OCI-LY7 (cell line): ENCODE results near the gene SYNGR2. TPM values are rescaled to one million over a fixed set of nuclear protein-coding genes. Genes with fewer than 3 reads are reported as not detected.

Source experiments
- BruUV-seq: library from RNA; stranded (reverse); fragments of 400-500 nt; replicated peaks from 2 replicates; lab custom pipeline; 2021; lab: Mats Ljungman, UMichigan
- CTCF ChIA-PET: fragments of 300-600 bp; sonication (Branson Sonifier 250); formaldehyde crosslinking; loops from one replicate; lab custom pipeline; 2022; ENCODE audit warnings: antibody characterized with exemption; ENCODE audit not compliant: unreplicated experiment; lab: Charles Lee
- POLR2A ChIA-PET: fragments of 300-600 bp; sonication (Branson Sonifier 250); formaldehyde crosslinking; loops from one replicate; lab custom pipeline; 2022; ENCODE audit warnings: antibody characterized with exemption; lab: Charles Lee
- DNase-seq: peaks from one replicate; pipeline ENCODE4 v3.0.0-alpha.2; 2015; ENCODE audit warnings: low spot score
- H2AFZ ChIP-seq: fragments of 200-600 bp; sonication (generic), shearing (Covaris generic); 2 replicates; pipeline ENCODE4 v1.6.1; 2014; ENCODE audit warnings: mild to moderate bottlenecking, antibody characterized with exemption, low read length, moderate library complexity
- H3K27ac ChIP-seq: fragments of 200-600 bp; sonication (generic); 2 replicates; pipeline ENCODE4 v1.5.1; 2014; ENCODE audit warnings: mixed run types, low read depth, mild to moderate bottlenecking, moderate library complexity, low read length, inconsistent platforms; ENCODE audit not compliant: poor library complexity, severe bottlenecking
- H3K36me3 ChIP-seq: fragments of 200-600 bp; sonication (generic); 2 replicates; pipeline ENCODE4 v1.6.1; 2014; ENCODE audit warnings: mild to moderate bottlenecking, antibody characterized with exemption, low read length, moderate library complexity, mixed read lengths; ENCODE audit not compliant: insufficient read depth
- H3K4me1 ChIP-seq: fragments of 200-600 bp; sonication (generic); 2 replicates; pipeline ENCODE4 v1.5.1; 2014; ENCODE audit warnings: mild to moderate bottlenecking, low read length; ENCODE audit not compliant: insufficient read depth, poor library complexity, severe bottlenecking
- H3K4me2 ChIP-seq: fragments of 200-600 bp; sonication (generic); 2 replicates; pipeline ENCODE4 v1.6.1; 2014; ENCODE audit warnings: mild to moderate bottlenecking, low read length
- H3K4me3 ChIP-seq: fragments of 200-600 bp; sonication (generic); 2 replicates; pipeline ENCODE4 v1.5.1; 2014; ENCODE audit warnings: mild to moderate bottlenecking, low read depth, low read length; ENCODE audit not compliant: poor library complexity, severe bottlenecking
- H3K79me2 ChIP-seq: fragments of 200-600 bp; sonication (generic); 2 replicates; pipeline ENCODE4 v1.6.1; 2016; ENCODE audit warnings: low read depth, mild to moderate bottlenecking, low read length, moderate library complexity, mixed read lengths; ENCODE audit not compliant: insufficient read depth
- H3K9me2 ChIP-seq: fragments of 200-600 bp; sonication (generic); 2 replicates; pipeline ENCODE4 v1.6.1; 2016; ENCODE audit warnings: mild to moderate bottlenecking, low read length, mixed read lengths; ENCODE audit not compliant: insufficient read depth
- H3K9me3 ChIP-seq: fragments of 200-600 bp; sonication (generic); 2 replicates; pipeline ENCODE4 v1.6.1; 2014; ENCODE audit warnings: mild to moderate bottlenecking, mixed run types, low read length, mixed read lengths
- H4K20me1 ChIP-seq: fragments of 200-600 bp; sonication (generic); 2 replicates; pipeline ENCODE4 v1.6.1; 2014; ENCODE audit warnings: mild to moderate bottlenecking, antibody characterized with exemption, low read length, moderate library complexity, mixed read lengths; ENCODE audit not compliant: insufficient read depth
- CTCF ChIP-seq: fragments of 200-600 bp; sonication (generic); conservative IDR thresholded peaks from 2 replicates; pipeline ENCODE4 v1.5.1; 2014; ENCODE audit warnings: mild to moderate bottlenecking, antibody characterized with exemption, low read length, moderate library complexity, mixed read lengths
- EZH2phosphoT487 ChIP-seq: fragments of 200-600 bp; sonication (generic); IDR thresholded peaks from 2 replicates; pipeline ENCODE4 v1.6.1; 2018; ENCODE audit warnings: low read depth, borderline replicate concordance, mild to moderate bottlenecking, mixed run types, antibody characterized with exemption, low read length, moderate library complexity, mixed read lengths
- intact Hi-C: fragments of 100-400 bp; cut with micrococcal nuclease; formaldehyde crosslinking; loops from one replicate; pipeline ENCODE4 v1.10.0; 2022; ENCODE audit not compliant: unreplicated experiment
- total RNA-seq, 2 experiments: library from RNA; depleted of rRNA in 1 of 2; stranded (reverse); fragments of >200 nt in 1 of 2; shearing (Covaris generic) in 1 of 2; gene quantifications; 2 replicates each; pipeline ENCODE4 v1.2.3, GENCODE V29; 2014 to 2022

SYNGR2 gene
- total RNA-seq, 2 experiments from 2014 or later, result 35.4 to 44.9 TPM

- H3K9me2 ChIP-seq, result no peaks in the 10 kb centered on the region
- peaks cover 51% of the 10 kb centered on the region for H3K36me3 ChIP-seq
- no TSS peak for BruUV-seq
- H3K4me2 ChIP-seq, result peak overlapping the region; percentile 70
- intact Hi-C loops, result no loop called here
- H4K20me1 ChIP-seq, result no peaks in the 10 kb centered on the region
- H3K79me2 ChIP-seq, result peaks cover 7% of the 10 kb centered on the region; the same call in 1 of the 2 replicates
- H3K27ac ChIP-seq, result peak overlapping the region; percentile 47
- H3K9me3 ChIP-seq, result no peaks in the 10 kb centered on the region
- no peak overlapping the region for H2AFZ ChIP-seq
- peak overlapping the region; percentile 55 for H3K4me3 ChIP-seq
- H3K4me1 ChIP-seq, result peaks cover 57% of the 10 kb centered on the region
- no peak for DNase-seq
- CTCF ChIA-PET, result no interaction called here
- TF ChIP-seq CTCF (no peak), EZH2phosphoT487 (no peak)
- POLR2A ChIA-PET, result no interaction called here
Observed at GRCh38 chr17:78122216-78122930, 46.0 kb upstream of the SYNGR2 start.

GRCh38 chr17:78122931-78123249, 45.5 kb upstream of the SYNGR2 start:
- no peak for TF ChIP-seq EZH2phosphoT487
- TF ChIP-seq CTCF, result no peak
- Histone ChIP-seq H3K79me2 (peaks cover 7% of the 10 kb centered on the region; the same call in 1 of the 2 replicates), H4K20me1 (no peaks in the 10 kb centered on the region), H3K27ac (no peak overlapping the region), H3K4me2 (no peak overlapping the region), H3K4me3 (no peak overlapping the region), H2AFZ (no peak overlapping the region), H3K9me3 (no peaks in the 10 kb centered on the region), H3K4me1 (peaks cover 61% of the 10 kb centered on the region), H3K36me3 (peaks cover 51% of the 10 kb centered on the region), H3K9me2 (no peaks in the 10 kb centered on the region)
- intact Hi-C loops, result no loop called here
- CTCF ChIA-PET, result no interaction called here
- DNase-seq, result no peak
- no TSS peak for BruUV-seq
- POLR2A ChIA-PET, result no interaction called here
